B cell (primary cell): ENCODE data around the gene FBLN7.

Experiments
- CTCF ChIP-seq: fragments of 200-600 bp; IDR thresholded peaks from one replicate; pipeline ENCODE4 v1.8.0; 2022; ENCODE audit warnings: antibody characterized with exemption, mild to moderate bottlenecking
- EZH2 ChIP-seq: IDR thresholded peaks from 2 replicates; pipeline ENCODE4 v1.6.1; 2012; ENCODE audit warnings: borderline replicate concordance, low read depth, mild to moderate bottlenecking, moderate library complexity, low read length; ENCODE audit not compliant: insufficient read depth, poor library complexity, severe bottlenecking

GRCh38 chr2:112175333-112175732 lies 37.1 kb downstream of the FBLN7 start:
- TF ChIP-seq CTCF (no peak), EZH2 (no peak)
